RCC 7860 (cell line): ENCODE data around the gene ZNF197.
"Not testable (repeated sequence)": the region's sequence is repeated elsewhere in the genome, so short reads cannot be mapped to it uniquely, and the experiment has no call there.

Experiments
- DNase-seq: peaks from one replicate; pipeline ENCODE4 v3.0.0-alpha.2; 2015; ENCODE audit warnings: low spot score
- FAIRE-seq: peaks from 2 replicates; lab custom pipeline; 2012; peaks lifted over from hg19 to GRCh38; lab: Jason Lieb, UNC

The ZNF197 gene

DNA sequence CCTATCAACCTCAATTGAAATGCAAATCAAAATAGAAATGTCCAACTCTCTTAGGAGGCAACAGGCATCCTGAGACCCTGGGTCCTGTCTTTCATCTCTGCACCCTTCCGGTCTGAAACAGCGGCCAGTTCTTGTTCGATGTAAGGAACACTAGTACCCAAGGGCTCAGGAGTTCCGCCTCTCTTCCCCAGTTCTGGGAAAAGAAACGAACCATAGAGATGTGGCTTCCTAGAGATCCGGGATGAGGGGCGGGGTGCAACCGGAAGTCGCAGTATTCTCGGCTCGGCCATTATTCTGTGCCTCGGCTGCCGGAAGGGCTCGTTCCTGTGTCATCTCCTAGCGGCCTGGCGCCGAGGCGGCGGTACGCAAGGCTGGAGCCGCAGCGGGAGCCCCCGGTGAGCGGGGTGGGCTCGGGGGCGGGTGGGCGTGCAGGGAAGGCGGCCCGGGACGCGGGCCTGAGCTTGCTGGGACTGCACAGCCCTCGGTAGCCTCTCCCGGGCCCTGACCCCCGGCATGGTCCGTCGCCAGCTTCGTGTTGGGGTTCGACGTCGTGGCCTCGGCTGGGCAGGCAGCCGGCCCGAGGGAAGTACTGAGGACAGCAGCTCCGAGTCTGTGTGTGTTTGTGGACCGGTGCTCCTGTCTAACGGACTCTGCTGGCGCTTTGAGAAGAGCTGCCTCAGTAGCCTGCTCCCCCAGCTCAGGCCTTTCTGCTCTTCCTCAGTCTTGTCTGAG is at the start of gene ZNF197:
Gene ZNF197 (plus strand): TSS at position 288 of the 732 bp plus-strand sequence. CDS start 4,119 bp downstream, outside the sequence.
- peak; percentile 55 for FAIRE-seq
- peak; percentile 71 for DNase-seq

- FAIRE-seq = no peak
These were observed 48.2 kb upstream of the ZNF197 start for GRCh38 chr3:44576613-44577012.

DNA sequence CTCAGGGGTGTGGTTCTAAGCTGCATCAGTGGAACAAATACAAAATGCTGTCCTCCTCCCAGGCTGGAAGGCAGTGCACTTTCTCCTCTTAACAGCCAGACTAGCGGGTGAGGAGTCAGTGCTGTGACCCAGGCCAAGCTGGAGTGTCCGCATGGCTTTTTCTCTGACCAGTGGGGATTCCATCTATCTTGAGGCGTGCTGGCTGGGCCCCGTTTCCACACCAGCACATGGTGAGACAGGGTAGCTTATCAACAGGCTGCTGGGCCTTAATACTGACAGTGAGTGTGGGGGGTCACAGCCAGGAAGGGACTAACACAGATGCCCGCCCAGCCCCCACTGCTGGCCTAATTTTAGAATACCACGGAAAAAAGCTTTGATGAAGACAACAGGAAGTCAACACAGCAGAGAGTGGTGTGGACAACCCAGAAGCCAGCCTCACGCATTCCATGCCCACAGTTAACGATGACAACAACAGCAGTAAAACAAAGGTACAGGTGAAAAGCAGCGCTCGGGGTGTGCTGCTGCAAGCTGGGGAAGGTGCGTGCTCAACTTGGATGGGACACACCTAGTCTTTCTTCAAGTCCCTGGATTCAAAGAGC is 47.4 kb upstream of the ZNF197 start:
- not testable (repeated sequence) for DNase-seq, FAIRE-seq

More at GRCh38 chr3:44576613-44577012, 48.2 kb upstream of the ZNF197 start:
- DNase-seq = no peak

- not testable (repeated sequence) for FAIRE-seq, DNase-seq
These were observed 46.5 kb upstream of the ZNF197 start for GRCh38 chr3:44578316-44578715.

DNA sequence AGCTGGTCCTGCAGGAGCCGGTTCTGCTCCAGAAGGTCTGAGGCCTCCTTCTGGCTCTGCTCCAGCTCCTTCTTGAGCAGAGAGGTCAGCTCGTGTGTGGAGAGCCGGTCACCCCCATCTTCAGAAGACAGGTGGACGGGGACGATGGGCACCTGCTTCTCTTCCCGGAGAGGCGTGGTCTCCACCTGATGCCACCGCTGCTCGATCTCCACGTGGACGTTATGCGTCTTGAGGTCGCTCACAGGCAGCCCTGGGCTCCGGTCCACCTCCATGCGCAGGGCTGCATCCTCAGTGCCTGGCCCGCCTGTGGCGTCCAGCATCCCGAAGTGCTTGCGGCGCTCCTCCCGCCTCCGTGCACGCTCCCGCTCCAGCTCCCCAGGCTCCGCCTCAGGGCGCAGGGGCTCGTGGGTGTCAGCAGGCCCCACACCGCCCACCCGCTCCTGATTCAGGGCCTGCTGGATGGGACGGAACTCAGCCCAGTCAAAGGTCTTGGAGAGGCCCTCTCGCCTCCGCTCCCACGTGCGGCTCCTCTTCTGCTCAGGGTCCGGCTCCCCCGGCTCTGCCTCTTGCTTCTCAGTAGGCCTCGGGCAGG is 45.8 kb upstream of the ZNF197 start:
- not testable (repeated sequence) for DNase-seq, FAIRE-seq

DNA sequence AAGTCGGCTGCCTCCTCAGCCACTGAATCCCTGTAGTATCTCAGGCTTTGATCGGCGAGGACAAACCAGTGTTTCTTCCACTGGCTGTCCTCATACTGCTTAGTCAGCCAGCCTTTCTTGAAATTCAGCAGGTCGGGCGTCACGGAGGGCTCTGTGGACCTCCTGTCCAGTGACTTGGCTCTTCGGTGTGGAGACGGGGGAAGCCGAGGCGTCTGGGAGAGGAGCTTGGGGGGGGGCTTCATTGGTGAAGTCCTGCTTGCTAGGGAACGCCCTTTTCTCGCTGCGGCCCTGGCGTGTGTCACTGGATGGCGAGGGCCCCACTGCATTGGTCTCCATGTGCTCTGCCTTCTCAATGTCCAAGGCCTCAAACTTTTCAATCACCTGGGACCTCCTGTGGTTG is 45.1 kb upstream of the ZNF197 start:
- DNase-seq, FAIRE-seq: not testable (repeated sequence)

DNA sequence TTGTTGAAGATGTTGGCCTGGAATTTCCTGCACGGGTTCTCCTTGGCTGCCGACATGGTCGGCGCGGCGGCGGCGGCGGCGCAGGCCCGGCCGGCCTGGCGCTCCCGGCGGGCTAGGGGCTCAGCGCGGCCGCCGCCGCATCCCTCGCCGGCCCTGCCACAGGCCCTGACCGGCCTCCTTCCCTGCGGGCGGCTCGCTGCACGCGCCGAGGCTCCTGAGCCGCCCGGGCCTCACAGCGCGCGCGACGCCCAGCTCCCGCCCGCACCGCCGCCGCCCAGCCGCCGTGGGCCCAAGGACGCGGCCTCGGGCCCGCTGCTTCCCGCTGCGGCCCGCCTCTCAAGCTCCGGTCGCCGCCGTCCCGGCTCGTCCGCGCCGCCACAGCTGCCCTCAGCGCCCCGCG is 43.9 kb upstream of the ZNF197 start:
- not testable (repeated sequence) for DNase-seq, FAIRE-seq

DNA sequence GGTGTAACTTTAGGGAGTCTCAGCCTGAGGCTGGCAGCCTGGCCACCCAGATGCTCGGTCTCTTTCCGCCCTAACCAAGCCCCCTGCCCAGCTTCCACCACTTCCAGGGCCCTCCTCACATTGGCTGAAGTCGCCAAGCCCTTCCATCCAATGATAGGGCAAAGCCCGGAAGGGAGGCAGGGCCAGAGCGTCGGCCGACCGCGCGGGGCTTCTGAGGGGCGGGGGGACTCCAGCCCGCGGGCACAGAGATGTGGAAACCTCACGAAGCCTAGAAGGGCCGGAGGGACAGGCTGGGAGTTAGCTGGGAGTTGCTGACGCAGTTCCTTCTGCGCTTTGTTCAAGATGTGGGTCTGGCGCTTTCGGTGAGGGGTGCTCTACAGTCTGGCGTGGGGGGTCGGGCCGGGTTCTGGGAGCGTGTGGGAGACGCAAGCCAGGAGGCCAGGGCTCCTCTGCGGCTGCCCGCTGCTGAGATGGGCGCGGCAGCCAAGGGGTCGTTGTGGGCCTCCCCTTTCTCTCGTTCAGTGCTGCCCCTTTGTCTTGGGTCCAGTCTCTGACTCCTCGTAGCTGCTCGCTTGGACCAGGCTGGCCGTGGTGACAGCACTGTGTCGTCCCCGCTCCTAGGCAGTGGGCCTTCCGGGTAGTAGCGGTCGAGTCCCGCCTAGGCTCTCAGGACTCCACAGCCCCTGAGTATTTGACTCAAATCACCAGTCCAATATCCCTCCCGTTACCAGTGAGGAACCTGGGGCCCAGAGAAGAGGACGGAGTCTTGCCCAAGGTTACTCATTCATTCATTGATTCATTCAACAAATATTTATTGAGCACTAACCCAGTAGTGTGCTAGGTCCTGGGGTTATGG is 40.0 kb upstream of the ZNF197 start, which contains the start of gene ZNF660:
Gene ZNF660 (plus strand): TSS at position 319 of the 856 bp plus-strand sequence. CDS start 9,230 bp downstream, outside the sequence.
- no peak for DNase-seq
- FAIRE-seq = no peak

- no peak for DNase-seq
- FAIRE-seq = no peak
These were observed 28.2 kb upstream of the ZNF197 start for GRCh38 chr3:44596621-44597020.

DNA sequence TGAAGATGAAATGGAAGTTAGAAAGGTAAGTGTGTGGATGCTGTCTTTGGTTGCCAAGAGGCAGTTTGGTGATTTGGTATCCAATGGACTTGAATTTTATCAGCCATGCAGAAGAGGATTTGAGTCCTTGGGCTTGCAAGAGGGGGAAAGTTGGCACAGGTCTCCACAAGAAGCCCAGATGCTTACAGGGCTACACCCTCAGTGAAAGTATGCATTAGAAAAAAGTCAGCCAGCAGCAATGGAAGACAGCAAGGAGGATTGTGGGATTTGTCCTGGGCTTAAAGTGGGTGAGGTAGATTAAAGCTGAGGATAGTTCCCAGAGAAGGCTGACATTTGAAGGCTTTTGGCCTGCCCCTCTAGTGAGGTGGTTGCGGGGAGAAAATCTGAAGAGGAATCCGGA is 23.1 kb upstream of the ZNF197 start:
- FAIRE-seq (no peak), DNase-seq (no peak)

GRCh38 chr3:44612678-44613077 is 12.2 kb upstream of the ZNF197 start:
- DNase-seq = no peak
- FAIRE-seq = no peak

GRCh38 chr3:44628716-44629115 is 3.9 kb downstream of the ZNF197 start:
- no peak for DNase-seq

GRCh38 chr3:44632193-44632592 is 7.4 kb downstream of the ZNF197 start:
- FAIRE-seq = no peak
- DNase-seq = no peak

More at GRCh38 chr3:44628716-44629115, 3.9 kb downstream of the ZNF197 start:
- no peak for FAIRE-seq

GRCh38 chr3:44642337-44642736 is 17.5 kb downstream of the ZNF197 start:
- no peak for FAIRE-seq
- DNase-seq = no peak

DNA sequence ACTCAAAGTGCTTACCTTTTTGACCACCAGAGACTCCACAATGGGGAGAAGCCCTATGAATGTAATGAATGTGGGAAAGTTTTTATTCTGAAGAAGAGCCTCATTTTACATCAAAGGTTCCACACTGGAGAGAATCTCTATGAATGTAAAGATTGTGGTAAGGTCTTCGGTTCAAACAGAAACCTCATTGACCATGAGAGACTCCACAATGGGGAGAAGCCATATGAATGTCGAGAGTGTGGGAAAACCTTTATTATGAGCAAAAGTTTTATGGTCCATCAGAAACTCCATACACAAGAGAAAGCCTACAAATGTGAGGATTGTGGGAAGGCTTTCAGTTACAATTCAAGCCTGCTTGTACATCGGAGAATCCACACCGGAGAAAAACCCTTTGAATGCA is 18.2 kb downstream of the ZNF197 start:
- FAIRE-seq = no peak
- no peak for DNase-seq

DNA sequence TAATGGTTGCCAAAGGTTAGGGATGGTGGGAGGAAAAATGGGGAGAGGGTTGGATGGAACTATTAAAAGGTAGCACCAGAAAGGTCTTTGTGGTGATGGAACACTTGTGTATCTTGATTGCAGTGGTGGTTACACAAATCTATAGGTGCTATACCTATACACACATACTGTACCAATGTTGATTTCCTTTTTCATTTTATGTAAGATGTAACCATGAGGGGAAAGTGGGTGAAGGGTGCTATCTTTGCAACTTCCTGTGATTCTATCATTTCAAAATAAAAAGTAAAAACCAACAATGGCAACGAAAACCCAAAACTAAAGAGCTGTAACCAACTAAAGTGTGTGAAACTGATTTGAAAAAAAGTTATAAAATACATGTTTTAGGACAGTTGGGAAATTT is 22.9 kb downstream of the ZNF197 start:
- DNase-seq (no peak), FAIRE-seq (no peak)

- no peak for FAIRE-seq
- DNase-seq = peak; percentile 64
These were observed 23.9 kb downstream of the ZNF197 start, which contains the start of gene ZNF35 for GRCh38 chr3:44648564-44649229. ZNF35 (plus strand) TSS chr3:44648732; CDS start chr3:44651068, 2,336 bp downstream.

- peak; percentile 34 for FAIRE-seq
- no peak for DNase-seq
These were observed 24.9 kb downstream of the ZNF197 start for GRCh38 chr3:44649709-44650108.

DNA sequence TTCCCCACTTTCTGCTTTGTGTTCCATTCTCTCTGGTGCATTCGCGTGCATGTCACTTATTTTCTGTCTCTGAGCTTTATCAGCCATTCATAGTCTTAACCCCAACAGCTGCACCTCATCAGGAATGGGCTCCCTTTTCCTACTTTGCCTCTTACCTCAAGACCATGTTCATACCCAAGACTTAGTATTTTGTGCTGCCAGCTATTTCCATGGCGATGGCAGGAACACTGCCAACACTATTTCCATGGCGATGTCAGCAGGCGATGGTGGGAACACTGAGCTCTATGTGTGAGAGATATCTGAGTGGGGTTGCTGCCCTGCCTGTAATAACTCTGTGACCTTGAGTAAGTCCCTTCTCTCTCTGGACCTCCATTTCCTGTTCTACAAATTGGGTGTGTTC is 29.2 kb downstream of the ZNF197 start:
- FAIRE-seq (no peak), DNase-seq (no peak)

DNA sequence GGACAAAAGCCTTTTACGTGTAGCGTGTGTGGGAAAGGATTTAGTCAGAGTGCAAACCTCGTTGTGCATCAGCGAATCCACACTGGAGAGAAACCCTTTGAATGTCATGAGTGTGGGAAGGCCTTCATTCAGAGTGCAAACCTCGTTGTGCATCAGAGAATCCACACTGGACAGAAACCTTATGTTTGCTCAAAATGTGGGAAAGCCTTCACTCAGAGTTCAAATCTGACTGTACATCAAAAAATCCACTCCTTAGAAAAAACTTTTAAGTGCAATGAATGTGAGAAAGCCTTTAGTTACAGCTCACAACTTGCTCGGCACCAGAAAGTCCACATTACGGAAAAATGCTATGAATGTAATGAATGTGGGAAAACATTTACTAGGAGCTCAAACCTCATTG is 34.2 kb downstream of the ZNF197 start:
- DNase-seq (no peak), FAIRE-seq (no peak)
